A673 (cell line): ENCODE measurements around the gene LEF1.

Source experiments
- CTCF ChIP-seq: fragments of 300-800, 200-600 bp; sonication (generic); conservative IDR thresholded peaks from 2 replicates; pipeline ENCODE4 v1.5.1; 2017; ENCODE audit warnings: low read depth, mild to moderate bottlenecking, antibody characterized with exemption, low read length, moderate library complexity, mixed read lengths
- EZH2 ChIP-seq: fragments of 200-600 bp; sonication (generic); IDR thresholded peaks from 2 replicates; pipeline ENCODE4 v1.6.1; 2017; ENCODE audit warnings: borderline replicate concordance, low read depth, mild to moderate bottlenecking, mixed read lengths, antibody characterized with exemption, low read length; ENCODE audit not compliant: poor library complexity, severe bottlenecking

- TF ChIP-seq EZH2 (no peak), CTCF (no peak)
Observed at GRCh38 chr4:108129196-108129595, 39.5 kb downstream of the LEF1 start.
